HepG2 (cell line): ENCODE results near the gene ZBTB22. TPM values are rescaled to one million over a fixed set of nuclear protein-coding genes. Genes with fewer than 3 reads are reported as not detected.

Experiments used
- ATAC-seq: fragments of 200-7000 bp; cut with Tn5 transposase; 3 replicates; pipeline ENCODE4 v1.9.1; 2020; ENCODE audit warnings: mild to moderate bottlenecking, moderate library complexity
- BruUV-seq: library from RNA; stranded (reverse); fragments of 400-500 nt; replicated peaks from 2 replicates; lab custom pipeline; 2021; lab: Mats Ljungman, UMichigan
- CTCF ChIA-PET: fragments of 300-600 bp; formaldehyde crosslinking; extraction: SDS; loops from one replicate; lab custom pipeline; 2021; ENCODE audit warnings: low total read pairs, inconsistent platforms, low intra/inter-chr PET ratio; lab: Yijun Ruan, JAX
- POLR2A ChIA-PET: fragments of 350-600 bp; sonication (Branson Sonifier 250); formaldehyde crosslinking; loops from one replicate; lab custom pipeline; 2020; ENCODE audit warnings: antibody characterized with exemption, inconsistent platforms; lab: Yijun Ruan, JAX
- DNase-seq: peaks from one replicate; pipeline ENCODE4 v3.0.0-alpha.2; 2015; ENCODE audit warnings: low spot score
- FAIRE-seq: peaks from 3 replicates; lab custom pipeline; 2011; peaks lifted over from hg19 to GRCh38; lab: Jason Lieb, UNC
- H2AFZ ChIP-seq: one replicate; pipeline ENCODE4 v1.6.1; 2011; ENCODE audit warnings: low read length, inconsistent platforms
- H3K27ac ChIP-seq: fragments of 300-600 bp; 3 replicates; pipeline ENCODE4 v1.8.0; 2011; ENCODE audit warnings: mixed run types, mild to moderate bottlenecking, mixed read lengths, low read length, inconsistent platforms; ENCODE audit not compliant: insufficient read depth; ENCODE audit errors: extremely low read length
- H3K27me3 ChIP-seq, 2 experiments: fragments of 200-600 bp in 1 of 2; 2 replicates in 1 of 2; 3 replicates in 1 of 2; pipeline versions ENCODE4 v1.6.0 to v1.8.0; 2011; ENCODE audit warnings: low read length in 2 of 2, mild to moderate bottlenecking in 2 of 2, moderate library complexity in 2 of 2, inconsistent platforms in 1 of 2; ENCODE audit not compliant: insufficient read depth in 2 of 2, control insufficient read depth in 1 of 2
- H3K36me3 ChIP-seq, 2 experiments: fragments of 200-600 bp in 1 of 2; replicated peaks in 1 of 2; 2 replicates in 1 of 2; 3 replicates in 1 of 2; pipeline versions ENCODE4 v1.5.1 to v1.8.0; 2011; ENCODE audit warnings: low read length in 2 of 2, inconsistent platforms in 1 of 2; ENCODE audit not compliant: insufficient read depth in 2 of 2, control insufficient read depth in 1 of 2
- H3K4me1 ChIP-seq: 2 replicates; pipeline ENCODE4 v1.5.1; 2012; ENCODE audit warnings: low read length, inconsistent platforms; ENCODE audit not compliant: insufficient read depth
- H3K4me2 ChIP-seq: 2 replicates; pipeline ENCODE4 v1.6.0; 2011; ENCODE audit warnings: low read depth, low read length, inconsistent platforms
- H3K4me3 ChIP-seq, 3 experiments: fragments of 200-600 bp in 1 of 3; sonication (generic), shearing (Covaris generic) in 1 of 3; replicated peaks in 1 of 3; 2 replicates each; pipeline ENCODE4 v1.5.1; 2011 to 2016; ENCODE audit warnings: low read length in 3 of 3, inconsistent platforms in 2 of 3, low read depth in 2 of 3, mild to moderate bottlenecking in 2 of 3, control low read depth in 1 of 3, mixed read lengths in 1 of 3; ENCODE audit not compliant: insufficient read depth in 1 of 3
- H3K79me2 ChIP-seq: one replicate; pipeline ENCODE4 v1.6.1; 2011; ENCODE audit warnings: low read length, inconsistent platforms; ENCODE audit not compliant: insufficient read depth
- H3K9ac ChIP-seq: 2 replicates; pipeline ENCODE4 v1.6.0; 2011; ENCODE audit warnings: mild to moderate bottlenecking, low read depth, low read length, inconsistent platforms; ENCODE audit not compliant: insufficient read depth
- H3K9me3 ChIP-seq: 2 replicates; pipeline ENCODE4 v1.5.1; 2012; ENCODE audit warnings: mild to moderate bottlenecking, low read length
- H4K20me1 ChIP-seq: 2 replicates; pipeline ENCODE4 v1.6.0; 2011; ENCODE audit warnings: inconsistent platforms, mild to moderate bottlenecking, low read length, moderate library complexity; ENCODE audit not compliant: insufficient read depth
- ATF2 ChIP-seq: sonication (generic); formaldehyde crosslinking; IDR thresholded peaks from 2 replicates; pipeline ENCODE4 v1.4.0; 2020; ENCODE audit warnings: missing genetic modification reagents
- KDM5B ChIP-seq: sonication (generic); formaldehyde crosslinking; IDR thresholded peaks from 2 replicates; pipeline ENCODE4 v1.4.0; 2020; ENCODE audit warnings: missing genetic modification reagents, mild to moderate bottlenecking, borderline replicate concordance
- KMT2B ChIP-seq: IDR thresholded peaks from 2 replicates; pipeline ENCODE4 v1.6.1; 2016; ENCODE audit warnings: missing genetic modification reagents, missing compliant biosample characterization
- NR2C2 ChIP-seq: sonication (generic); formaldehyde crosslinking; IDR thresholded peaks from 2 replicates; pipeline ENCODE4 v1.4.0; 2020; ENCODE audit warnings: missing genetic modification reagents, mild to moderate bottlenecking, moderate library complexity, borderline replicate concordance
- RARG ChIP-seq: sonication (generic); formaldehyde crosslinking; IDR thresholded peaks from 2 replicates; pipeline ENCODE4 v1.4.0; 2020; ENCODE audit warnings: low read depth, mild to moderate bottlenecking, missing genetic modification reagents
- SALL1 ChIP-seq: sonication (generic); formaldehyde crosslinking; IDR thresholded peaks from 2 replicates; pipeline ENCODE4 v1.8.0; 2022; ENCODE audit warnings: mild to moderate bottlenecking, missing genetic modification reagents
- SUZ12 ChIP-seq: fragments of 150-350 bp; IDR thresholded peaks from 2 replicates; pipeline ENCODE4 v1.6.1; 2014; ENCODE audit warnings: low read depth, low read length
- TFE3 ChIP-seq: IDR thresholded peaks from 2 replicates; pipeline ENCODE4 v1.6.1; 2016
- THRA ChIP-seq: sonication (generic); formaldehyde crosslinking; IDR thresholded peaks from 2 replicates; pipeline ENCODE4 v1.4.0; 2020; ENCODE audit warnings: missing genetic modification reagents, borderline replicate concordance
- ZC3H13 ChIP-seq: sonication (generic); formaldehyde crosslinking; IDR thresholded peaks from 2 replicates; pipeline ENCODE4 v1.8.1; 2023; ENCODE audit warnings: mild to moderate bottlenecking, missing genetic modification reagents, moderate library complexity
- ZNF280B ChIP-seq: sonication (generic); formaldehyde crosslinking; IDR thresholded peaks from 2 replicates; pipeline ENCODE4 v1.5.0; 2020; ENCODE audit warnings: missing genetic modification reagents, mild to moderate bottlenecking, borderline replicate concordance
- ZNF556 ChIP-seq: sonication (generic); formaldehyde crosslinking; IDR thresholded peaks from 2 replicates; pipeline ENCODE4 v1.4.0; 2020; ENCODE audit warnings: mild to moderate bottlenecking, missing genetic modification reagents, borderline replicate concordance
- ZNF784 ChIP-seq: sonication (generic); formaldehyde crosslinking; IDR thresholded peaks from 2 replicates; pipeline ENCODE4 v1.5.1; 2020; ENCODE audit warnings: missing genetic modification reagents, mild to moderate bottlenecking, borderline replicate concordance
- ZNF839 ChIP-seq: sonication (generic); formaldehyde crosslinking; IDR thresholded peaks from 2 replicates; pipeline ENCODE4 v1.4.0; 2020; ENCODE audit warnings: missing genetic modification reagents, mild to moderate bottlenecking, borderline replicate concordance
- WGBS: methylation state at CpG from one replicate; pipeline ENCODE4 v1.1.6; 2017; ENCODE audit warnings: low lambda C conversion rate; 5-methylcytosine and 5-hydroxymethylcytosine counted together
- in situ Hi-C: cut with HindIII; loops from 2 replicates; pipeline ENCODE4 v1.10.0; 2017; ENCODE audit warnings: low pct_unique_long_range_greater_than_20kb; ENCODE audit not compliant: extremely low pct_ligation_motif_present
- intact Hi-C: fragments of 100-400 bp; cut with micrococcal nuclease; formaldehyde crosslinking; loops from one replicate; pipeline ENCODE4 v1.10.0; 2022; ENCODE audit not compliant: unreplicated experiment
- polyA plus RNA-seq, 8 experiments: library from polyadenylated mRNA; depleted of rRNA in 3 of 8; stranded (reverse) in 7 of 8; unstranded in 1 of 8; fragments of >200 nt; fragmentation: Illumina TruSeq in 4 of 8; extraction: Trizol in 4 of 8; gene quantifications; 2 replicates each; pipeline versions ENCODE4 v1.2.1 to v1.2.3, GENCODE V29; 2011 to 2016; ENCODE audit warnings: low read depth in 4 of 8, missing spikeins in 1 of 8, mixed read lengths in 1 of 8; ENCODE audit not compliant: insufficient read depth in 1 of 8
- total RNA-seq, 5 experiments: library from RNA; depleted of rRNA; stranded (reverse); fragments of >200 nt; fragmentation: Illumina TruSeq; extraction: Trizol; gene quantifications; 2 replicates each; pipeline ENCODE4 v1.2.3, GENCODE V29; 2016; ENCODE audit warnings: low read depth in 1 of 5

Gene ZBTB22
- total and polyA plus RNA-seq, 2 of the 13 experiments (the other 11 are each of a cell fraction or from before 2014, with no cell fraction given), result 8.0 to 10.6 TPM

GRCh38 chr6:33335916-33336315 is 18.4 kb upstream of the ZBTB22 start:
- H2AFZ ChIP-seq, result no peak overlapping the region
- no peaks in the 10 kb centered on the region for H3K9me3 ChIP-seq
- no peak for ATAC-seq
- CTCF ChIA-PET, result interaction anchor here (0.7 kb wide), 1 partner anchor 53 kb away, joined by 3 read pairs; no protein-coding TSS in a partner anchor
- H3K4me2 ChIP-seq, result no peak overlapping the region
- intact Hi-C loops (no loop called here), in situ Hi-C loops (no loop called here)
- TF ChIP-seq KMT2B (CRISPR knock-in tag) (no peak), SALL1 (no peak), ZNF784 (CRISPR knock-in tag) (no peak), ZNF280B (CRISPR knock-in tag) (no peak), RARG (CRISPR knock-in tag) (no peak), KDM5B (CRISPR knock-in tag) (no peak), NR2C2 (no peak), SUZ12 (no peak), ZNF839 (CRISPR knock-in tag) (no peak), ATF2 (no peak), TFE3 (CRISPR knock-in tag) (no peak), ZNF556 (CRISPR knock-in tag) (no peak), THRA (CRISPR knock-in tag) (no peak), ZC3H13 (CRISPR knock-in tag) (no peak)
- BruUV-seq, result no TSS peak
- FAIRE-seq, result no peak
- no peak overlapping the region for H3K9ac ChIP-seq
- peaks cover 4% of the 10 kb centered on the region; the same call in 1 of the 2 replicates for H3K4me1 ChIP-seq
- POLR2A ChIA-PET, result no interaction called here
- no peaks in the 10 kb centered on the region for H4K20me1 ChIP-seq
- 30% methylated on average over 4 of the region's 4 CpGs for WGBS
- H3K36me3 ChIP-seq, result no peaks in the 10 kb centered on the region
- H3K27ac ChIP-seq, result no peak overlapping the region
- no peaks in the 10 kb centered on the region for H3K79me2 ChIP-seq
- no peak for DNase-seq
- no peak overlapping the region for H3K4me3 ChIP-seq
- H3K27me3 ChIP-seq, result peaks cover 0 to 2% of the 10 kb centered on the region in 2 experiments; a peak in 1 of 5 replicates
